GM18526 (cell line): ENCODE measurements around the gene SLC35F3.

Source experiments
- POLR2A ChIP-seq: IDR thresholded peaks from 3 replicates; pipeline ENCODE4 v1.6.1; 2011; ENCODE audit not compliant: insufficient read length; ENCODE audit errors: extremely low read depth

SLC35F3 gene

DNA sequence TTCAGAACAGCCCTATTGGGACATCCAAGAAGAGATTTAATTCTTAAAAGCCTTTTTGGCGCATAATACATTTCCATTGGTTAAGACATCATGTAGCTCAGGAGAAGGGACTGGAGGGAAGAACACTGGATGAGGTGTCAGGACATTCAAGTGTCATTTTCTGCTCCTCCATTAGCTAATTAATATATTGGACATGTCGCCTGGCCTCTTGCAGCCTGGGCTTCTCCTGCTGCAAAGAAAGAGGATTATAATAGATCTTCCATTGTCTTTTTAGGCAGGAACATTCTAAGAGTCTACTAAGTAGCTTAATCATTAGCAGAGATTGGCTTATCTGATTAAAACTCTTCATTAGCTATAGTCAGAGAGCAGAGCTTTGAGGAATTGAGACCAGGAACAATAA, 317.1 kb downstream of the SLC35F3 start:
- TF ChIP-seq POLR2A, result no peak

- no peak for TF ChIP-seq POLR2A
These were observed 318.2 kb downstream of the SLC35F3 start for GRCh38 chr1:234222561-234223280.

DNA sequence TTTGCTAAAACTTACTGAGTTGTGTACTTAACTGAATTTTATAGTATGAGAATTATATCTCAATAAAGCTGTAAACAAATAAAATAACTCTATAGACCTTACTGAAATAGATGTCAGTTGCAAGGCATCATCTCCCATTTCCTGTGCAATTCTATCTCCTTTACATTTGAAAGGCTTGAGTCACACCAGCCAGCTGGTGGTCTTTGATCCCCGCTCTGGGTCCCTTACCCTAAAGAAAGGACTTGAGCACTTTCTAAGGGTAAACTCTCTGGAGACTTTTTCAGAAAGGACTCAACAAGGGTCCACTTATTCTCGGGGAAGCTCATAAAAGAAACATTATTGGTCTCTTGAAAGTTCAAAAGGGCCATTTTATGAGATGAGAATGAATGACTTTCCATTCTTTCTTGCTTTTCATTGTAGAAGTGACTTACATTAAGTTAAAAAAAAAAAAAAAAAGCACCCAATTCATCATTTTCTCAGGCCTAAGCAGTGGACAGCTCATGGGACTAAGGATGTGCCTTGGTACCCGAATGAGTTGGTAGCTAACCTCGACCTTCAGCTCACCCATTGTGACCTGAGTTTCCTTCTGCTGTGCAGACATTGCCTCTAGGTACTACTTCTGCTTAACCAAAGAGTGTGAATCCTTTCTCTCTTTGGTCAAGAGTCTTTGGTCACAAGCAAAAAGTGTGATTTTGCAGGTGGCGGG, 321.8 kb downstream of the SLC35F3 start:
- no peak for TF ChIP-seq POLR2A

- no peak for TF ChIP-seq POLR2A
These were observed 322.3 kb downstream of the SLC35F3 start for GRCh38 chr1:234226819-234227165.

GRCh38 chr1:234229581-234230387, 325.3 kb downstream of the SLC35F3 start:
- TF ChIP-seq POLR2A, result no peak

DNA sequence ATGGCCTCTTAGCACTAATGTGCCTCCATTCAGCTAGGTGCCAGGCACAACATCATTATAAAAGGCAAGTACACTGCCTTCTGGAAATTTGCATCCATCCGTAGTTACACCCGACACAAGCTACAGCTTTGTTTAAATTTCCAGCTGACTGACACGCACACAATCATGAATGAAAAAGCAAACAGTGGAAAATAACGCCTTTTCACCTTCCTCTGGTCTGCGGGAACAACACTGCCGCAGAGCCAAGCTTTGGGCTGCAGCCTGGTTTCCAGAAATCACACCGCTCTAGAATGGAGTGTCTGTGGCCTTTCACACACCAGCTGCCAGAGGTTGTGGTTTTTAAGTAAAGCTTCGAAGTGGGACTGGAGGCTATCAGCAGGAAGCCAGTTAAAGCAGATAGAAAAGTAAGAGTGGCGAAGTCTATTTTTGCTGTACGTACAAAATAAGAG, 326.0 kb downstream of the SLC35F3 start:
- TF ChIP-seq POLR2A, result no peak

DNA sequence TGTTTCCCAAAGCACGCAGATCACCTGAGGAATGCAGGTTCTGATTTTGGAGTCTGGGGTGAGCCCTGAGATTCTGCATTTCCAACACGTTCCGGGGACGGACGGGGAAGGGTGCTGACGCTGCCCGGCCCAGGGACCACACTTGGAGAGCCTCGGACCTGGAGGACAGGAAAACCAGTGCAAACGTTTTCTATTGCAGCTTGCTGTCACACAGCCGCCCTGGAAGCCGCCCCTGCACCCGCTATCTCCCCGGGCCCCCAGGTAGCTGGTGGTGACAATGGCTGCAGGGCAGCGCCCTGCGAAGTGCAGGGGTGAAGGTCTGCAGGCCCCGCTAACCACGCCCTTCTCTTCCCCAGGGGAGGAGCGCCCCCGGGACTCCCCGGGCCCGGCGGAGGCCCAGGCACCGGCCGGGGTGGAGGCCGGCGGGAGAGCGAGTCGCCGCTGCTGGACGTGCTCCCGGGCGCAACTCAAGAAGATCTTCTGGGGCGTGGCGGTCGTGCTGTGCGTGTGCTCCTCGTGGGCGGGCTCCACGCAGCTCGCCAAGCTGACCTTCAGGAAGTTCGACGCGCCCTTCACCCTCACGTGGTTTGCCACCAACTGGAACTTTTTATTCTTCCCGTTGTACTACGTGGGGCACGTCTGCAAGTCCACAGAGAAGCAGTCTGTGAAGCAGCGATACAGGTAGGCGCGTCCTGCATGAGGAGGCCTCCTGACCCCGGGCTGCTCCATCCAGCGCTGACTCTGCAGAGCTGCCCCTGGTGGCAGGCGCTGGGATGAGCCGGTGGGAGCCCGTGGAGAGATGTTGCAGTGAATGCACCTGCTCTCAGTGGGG, 326.8 kb downstream of the SLC35F3 start:
- no peak for TF ChIP-seq POLR2A

GRCh38 chr1:234231893-234232276, 327.4 kb downstream of the SLC35F3 start:
- TF ChIP-seq POLR2A, result no peak

DNA sequence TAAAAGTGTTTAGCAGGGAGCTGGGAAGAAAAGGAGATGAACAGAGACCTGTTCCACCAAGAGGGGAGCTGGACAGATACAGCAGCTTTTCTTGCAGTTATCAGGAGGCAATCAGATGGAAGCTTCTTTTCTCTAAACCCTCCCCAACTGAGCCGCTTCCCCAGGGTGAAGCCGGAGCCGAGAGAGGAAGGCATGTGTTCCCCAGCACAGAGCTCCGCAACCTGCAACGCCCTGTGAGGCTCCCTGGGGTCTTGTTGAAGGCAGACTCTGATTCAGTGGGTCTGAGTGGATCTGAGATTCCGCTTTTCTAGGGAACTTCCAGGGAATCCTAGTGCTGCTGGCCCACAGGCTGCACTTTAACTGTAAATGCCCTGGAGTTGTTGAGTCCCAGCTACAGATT, 329.7 kb downstream of the SLC35F3 start:
- no peak for TF ChIP-seq POLR2A

GRCh38 chr1:234235434-234235881, 331.0 kb downstream of the SLC35F3 start:
- TF ChIP-seq POLR2A, result no peak

GRCh38 chr1:234237393-234237792, 332.9 kb downstream of the SLC35F3 start:
- TF ChIP-seq POLR2A, result no peak

GRCh38 chr1:234238060-234238459, 333.6 kb downstream of the SLC35F3 start:
- no peak for TF ChIP-seq POLR2A

DNA sequence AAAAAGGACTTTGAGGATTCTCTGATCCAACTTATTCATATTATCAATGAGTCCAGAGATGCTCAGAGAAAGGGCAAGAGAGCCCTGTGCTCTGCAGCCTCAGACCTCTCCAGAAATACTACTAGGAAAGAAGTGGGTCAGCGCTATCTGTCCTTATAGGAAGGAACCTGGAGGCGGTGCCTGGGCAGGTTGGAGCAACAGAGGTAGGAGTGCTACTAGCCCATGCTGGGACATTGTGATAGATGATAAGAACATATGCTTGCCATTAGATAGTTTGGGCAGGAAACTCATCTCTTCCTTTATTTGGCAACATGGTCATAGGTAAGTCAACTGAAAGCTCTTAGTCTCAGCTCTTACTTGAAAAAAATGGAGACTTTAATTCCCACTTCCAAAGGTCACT, 335.0 kb downstream of the SLC35F3 start:
- TF ChIP-seq POLR2A, result no peak

- no peak for TF ChIP-seq POLR2A
These were observed 335.5 kb downstream of the SLC35F3 start for GRCh38 chr1:234239936-234240335.

DNA sequence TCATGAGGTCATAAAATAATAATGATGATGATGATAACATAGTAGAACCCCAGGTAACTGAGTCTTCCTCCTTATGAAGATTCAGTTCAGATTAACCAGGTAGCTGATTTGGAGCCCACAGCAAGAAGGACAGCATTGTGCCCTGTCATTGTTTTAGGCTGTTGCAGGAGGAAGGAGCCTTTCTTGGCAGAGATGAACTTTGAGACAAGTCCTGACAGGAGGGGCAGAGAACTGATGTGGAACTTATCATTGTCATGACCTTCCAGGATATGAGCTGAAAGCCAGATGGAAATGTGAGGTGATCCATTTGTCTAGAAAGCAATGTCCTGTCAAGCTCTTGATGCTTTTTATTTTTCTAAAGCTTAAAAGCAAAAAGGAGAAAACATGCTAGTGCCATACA, 336.2 kb downstream of the SLC35F3 start:
- no peak for TF ChIP-seq POLR2A

DNA sequence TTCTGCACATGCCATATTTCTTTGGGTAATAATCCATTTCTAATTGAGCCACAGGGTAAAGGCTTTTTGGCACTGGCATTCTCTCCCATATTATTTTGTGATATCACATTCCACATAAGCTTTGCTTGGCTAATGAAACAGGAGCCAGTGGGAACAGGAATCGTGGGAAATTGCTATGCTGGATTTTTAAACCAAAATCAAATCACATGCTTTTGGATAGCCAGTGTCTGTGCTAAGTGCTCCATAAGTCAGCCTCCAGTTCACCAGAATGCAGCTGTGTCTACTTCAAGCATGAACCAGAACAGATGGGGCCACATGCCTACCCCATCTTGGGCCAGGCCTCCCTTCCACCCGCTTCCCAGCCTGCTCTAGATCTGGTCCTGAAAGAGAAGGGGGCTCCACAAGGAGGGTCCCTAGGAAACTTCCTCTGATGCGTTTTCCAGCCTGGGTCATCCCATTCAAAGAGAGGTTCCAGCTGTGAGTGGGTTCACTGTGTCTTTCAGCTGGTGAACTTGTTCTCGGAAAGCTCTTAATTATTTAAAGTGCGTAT, 337.5 kb downstream of the SLC35F3 start:
- no peak for TF ChIP-seq POLR2A
